ENCODE data around the gene BLACAT1.

DNA sequence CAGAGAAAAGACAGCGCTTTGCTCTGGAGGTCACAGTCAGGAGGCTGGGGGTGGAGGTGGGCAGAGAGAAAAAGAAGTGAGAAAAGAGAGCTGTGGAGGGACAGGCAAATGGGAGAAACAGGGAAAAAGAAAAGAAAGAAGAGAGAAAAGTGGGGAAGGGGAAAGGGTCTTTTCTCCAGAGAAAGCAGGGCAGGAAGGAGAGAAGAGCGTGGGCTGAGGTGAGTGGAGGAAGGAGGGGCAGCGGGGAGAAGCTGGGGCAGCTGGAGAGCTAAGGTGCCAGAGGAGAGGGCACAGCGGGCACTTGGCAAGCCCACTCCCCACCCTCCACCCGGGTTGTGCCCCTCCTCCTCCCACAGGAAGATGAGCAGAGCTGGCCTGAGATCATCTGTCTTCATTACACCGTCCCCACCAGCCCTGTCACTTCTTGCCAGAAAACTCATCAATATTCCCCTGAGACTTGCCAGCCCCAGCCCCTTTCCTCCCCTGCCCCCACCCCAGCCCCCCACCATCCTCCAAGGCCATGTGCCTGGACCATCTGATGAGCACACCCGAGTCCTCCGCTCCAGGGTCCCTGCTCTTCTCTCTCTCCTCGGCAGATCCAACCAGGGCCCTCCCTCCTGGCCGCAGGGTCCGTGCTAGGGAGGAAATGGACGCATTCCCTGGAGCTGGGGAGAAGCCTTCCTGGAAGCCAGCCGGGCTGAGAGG, 17.0 kb upstream of the BLACAT1 start:
- TF ChIP-seq RAD21 (conservative IDR thresholded peaks at IDR 0.05) (no peak), EP300 (conservative IDR thresholded peaks at IDR 0.05; ENCODE audit: poor library complexity, severe bottlenecking) (no peak), CTCF (IDR thresholded peaks at IDR 0.05; ENCODE audit: poor library complexity, severe bottlenecking) (no peak), TAF1 (IDR thresholded peaks at IDR 0.05; ENCODE audit: low read depth) (no peak), POLR2AphosphoS5 (IDR thresholded peaks at IDR 0.05) (no peak)
